SJSA1 (cell line): ENCODE results near the gene ARHGEF3. TPM values are rescaled to one million over a fixed set of nuclear protein-coding genes. Genes with fewer than 3 reads are reported as not detected.
A peak's percentile ranks its signal among the peaks of the same experiment; 100 is the strongest.

Experiments
- DNase-seq, 2 experiments: peaks; one replicate each; pipeline ENCODE4 v3.0.0-alpha.2; 2015 to 2020; ENCODE audit warnings: low spot score in 2 of 2, low read depth in 1 of 2
- H3K27ac ChIP-seq: fragments of 250-450 bp; sonication (Bioruptor Pico); 2 replicates; pipeline ENCODE4 v1.5.1; 2020; ENCODE audit warnings: mild to moderate bottlenecking, moderate library complexity
- H3K27me3 ChIP-seq: fragments of 250-450 bp; sonication (Bioruptor Pico); replicated peaks from 2 replicates; pipeline ENCODE4 v1.5.1; 2020; ENCODE audit warnings: mild to moderate bottlenecking, moderate library complexity
- H3K36me3 ChIP-seq: fragments of 250-450 bp; sonication (Bioruptor Pico); 2 replicates; pipeline ENCODE4 v1.5.1; 2020; ENCODE audit warnings: mild to moderate bottlenecking
- H3K4me1 ChIP-seq: fragments of 250-450 bp; sonication (Bioruptor Pico); replicated peaks from 2 replicates; pipeline ENCODE4 v1.6.1; 2021; ENCODE audit warnings: mild to moderate bottlenecking
- H3K4me3 ChIP-seq: fragments of 250-450 bp; sonication (Bioruptor Pico); 2 replicates; pipeline ENCODE4 v1.5.1; 2020; ENCODE audit warnings: mild to moderate bottlenecking
- H3K9me3 ChIP-seq: fragments of 250-450 bp; sonication (Bioruptor Pico); replicated peaks from 2 replicates; pipeline ENCODE4 v1.5.1; 2020; ENCODE audit warnings: mild to moderate bottlenecking
- total RNA-seq: library from RNA; depleted of rRNA; stranded (reverse); fragments of >200 nt; shearing (Covaris generic); gene quantifications from 2 replicates; pipeline ENCODE4 v1.2.3, GENCODE V29; 2014

The ARHGEF3 gene
- total RNA-seq, 1 experiment from 2014 or later = 2.2 TPM

DNA sequence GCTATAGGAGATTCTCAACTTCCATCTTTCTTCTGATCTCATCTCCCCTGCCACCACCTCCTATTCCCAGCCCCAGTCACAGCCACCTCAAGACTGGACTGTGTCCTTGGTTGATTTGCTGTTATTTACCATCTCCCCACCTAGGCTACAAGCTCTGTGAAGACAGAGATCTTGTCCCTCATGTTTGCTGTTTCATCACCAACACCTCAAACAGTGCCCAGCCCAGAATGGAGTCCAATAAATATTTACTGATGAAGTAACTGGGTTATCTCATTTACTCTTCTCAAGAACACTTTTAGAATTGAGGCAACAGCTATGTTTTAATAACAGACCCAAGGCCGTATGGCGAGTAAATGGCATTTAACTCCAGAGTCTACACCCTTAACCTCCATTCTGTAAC lies 29.1 kb upstream of the ARHGEF3 start:
- H3K36me3 ChIP-seq = no peaks in the 10 kb centered on the region
- H3K27me3 ChIP-seq = no peaks in the 10 kb centered on the region
- DNase-seq = no peak
- no peak overlapping the region for H3K27ac ChIP-seq
- H3K4me3 ChIP-seq = no peak overlapping the region
- H3K9me3 ChIP-seq = no peaks in the 10 kb centered on the region
- H3K4me1 ChIP-seq = no peaks in the 10 kb centered on the region

DNA sequence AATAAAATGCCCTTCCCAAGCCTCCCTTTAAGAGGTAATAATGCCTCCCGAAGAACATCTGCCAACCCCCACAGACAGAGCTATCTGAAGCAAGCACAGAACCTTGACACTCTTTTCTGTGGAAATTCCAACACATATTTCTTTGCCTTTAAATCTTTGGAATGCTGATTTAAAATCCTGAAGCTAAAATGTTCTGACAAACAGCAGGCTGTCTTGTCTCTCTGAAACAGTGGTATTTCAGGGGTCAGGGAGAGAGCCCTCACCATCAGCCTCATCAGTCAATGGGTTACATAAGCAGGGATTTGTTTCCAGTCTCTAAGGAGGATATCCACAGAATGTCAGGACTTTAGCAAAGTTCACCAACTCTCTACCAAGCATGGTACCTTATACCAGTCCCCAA lies 27.8 kb upstream of the ARHGEF3 start:
- no peaks in the 10 kb centered on the region for H3K27me3 ChIP-seq
- H3K4me1 ChIP-seq = no peaks in the 10 kb centered on the region
- H3K9me3 ChIP-seq = no peaks in the 10 kb centered on the region
- no peak for DNase-seq
- no peaks in the 10 kb centered on the region for H3K36me3 ChIP-seq
- H3K4me3 ChIP-seq = no peak overlapping the region
- no peak overlapping the region for H3K27ac ChIP-seq

DNA sequence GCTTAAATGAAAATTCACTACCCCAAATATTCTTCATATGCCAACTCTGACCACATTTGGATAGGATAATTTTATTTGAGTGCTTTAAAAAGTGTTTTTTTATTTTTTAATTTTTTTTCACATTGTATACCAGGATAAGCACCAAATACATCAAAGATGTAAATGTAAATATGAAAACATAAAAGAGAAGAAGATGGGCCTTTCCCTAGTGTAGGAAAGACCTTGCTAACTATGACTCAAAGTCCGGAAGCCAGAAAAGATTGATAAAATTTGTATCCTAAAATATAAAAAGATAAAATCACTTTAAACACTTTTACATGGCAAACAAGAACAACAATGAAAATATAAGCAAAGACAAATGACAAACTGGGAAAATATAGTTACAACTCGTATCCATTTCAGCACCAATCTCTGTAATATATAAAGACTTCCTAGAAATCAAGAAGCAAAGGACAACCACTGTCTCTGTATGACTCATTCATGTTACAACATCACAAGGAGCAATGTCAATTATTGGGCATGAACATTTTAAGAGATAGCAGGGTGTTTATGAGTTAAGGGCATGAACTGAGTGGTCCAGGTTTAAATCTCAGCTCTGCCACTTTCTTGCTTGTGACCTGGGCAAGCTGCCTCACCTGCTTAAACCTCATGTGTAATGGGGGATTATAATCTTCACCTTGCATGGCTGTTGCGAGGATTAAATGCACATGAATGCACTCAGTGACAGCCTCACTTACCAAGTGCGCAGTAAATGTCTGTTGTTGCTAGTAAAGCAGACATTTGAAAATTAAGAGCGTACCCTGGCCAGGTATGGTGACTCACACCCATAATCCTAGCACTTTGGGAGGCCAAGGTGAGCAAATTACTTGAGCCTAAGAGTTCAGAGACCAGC lies 25.3 kb upstream of the ARHGEF3 start:
- no peaks in the 10 kb centered on the region for H3K36me3 ChIP-seq
- no peak for DNase-seq
- no peak overlapping the region for H3K27ac ChIP-seq
- no peaks in the 10 kb centered on the region for H3K4me1 ChIP-seq
- H3K27me3 ChIP-seq = no peaks in the 10 kb centered on the region
- no peaks in the 10 kb centered on the region for H3K9me3 ChIP-seq
- no peak overlapping the region for H3K4me3 ChIP-seq

- no peak for DNase-seq
- Histone ChIP-seq H3K4me3 (no peak overlapping the region), H3K36me3 (no peaks in the 10 kb centered on the region), H3K27me3 (no peaks in the 10 kb centered on the region), H3K4me1 (no peaks in the 10 kb centered on the region), H3K9me3 (no peaks in the 10 kb centered on the region), H3K27ac (no peak overlapping the region)
These were observed 24.1 kb upstream of the ARHGEF3 start for GRCh38 chr3:56825567-56826438.

DNA sequence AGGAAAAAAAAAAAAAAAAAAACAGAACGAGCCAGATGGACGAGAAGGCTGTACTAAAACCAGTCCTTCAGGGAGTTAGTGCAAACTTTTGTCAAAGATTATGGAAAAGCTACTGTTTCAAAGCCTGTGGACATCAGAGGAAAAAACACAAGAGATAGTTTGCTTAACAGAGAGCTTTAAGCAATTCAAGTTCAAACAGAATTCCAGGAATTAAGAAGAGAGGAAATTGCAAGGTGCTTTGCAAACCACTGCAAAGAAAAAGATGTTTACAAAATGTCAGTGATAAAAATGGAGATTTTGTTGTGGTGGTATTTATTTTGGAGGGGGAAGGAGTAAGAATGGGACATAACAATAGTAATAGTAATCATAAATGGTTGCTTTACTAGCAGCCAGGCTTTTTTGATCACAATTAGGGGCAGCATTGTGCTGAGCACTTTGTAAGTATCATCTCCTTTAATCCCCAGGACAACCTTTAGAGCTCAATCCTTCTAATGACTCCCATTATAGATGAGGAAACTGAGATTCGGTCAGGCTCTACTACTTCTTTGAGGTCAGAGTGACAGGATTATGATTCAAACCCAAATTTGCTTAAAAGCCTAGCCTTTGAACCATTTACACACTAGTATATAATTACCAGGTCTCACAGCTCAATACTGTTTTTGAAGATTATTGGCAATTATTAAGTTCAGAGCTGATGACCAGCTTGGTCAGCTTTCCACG lies 22.4 kb upstream of the ARHGEF3 start:
- H3K27ac ChIP-seq = no peak overlapping the region
- no peaks in the 10 kb centered on the region for H3K27me3 ChIP-seq
- DNase-seq = no peak
- H3K9me3 ChIP-seq = no peaks in the 10 kb centered on the region
- H3K4me3 ChIP-seq = no peak overlapping the region
- H3K36me3 ChIP-seq = no peaks in the 10 kb centered on the region
- H3K4me1 ChIP-seq = no peaks in the 10 kb centered on the region

- Histone ChIP-seq H3K27me3 (no peaks in the 10 kb centered on the region), H3K4me1 (no peaks in the 10 kb centered on the region), H3K27ac (no peak overlapping the region), H3K36me3 (no peaks in the 10 kb centered on the region), H3K4me3 (no peak overlapping the region), H3K9me3 (no peaks in the 10 kb centered on the region)
- no peak for DNase-seq
These were observed 21.7 kb upstream of the ARHGEF3 start for GRCh38 chr3:56823421-56823926.

- Histone ChIP-seq H3K36me3 (no peaks in the 10 kb centered on the region), H3K4me3 (no peak overlapping the region), H3K27ac (no peak overlapping the region), H3K27me3 (no peaks in the 10 kb centered on the region), H3K9me3 (no peaks in the 10 kb centered on the region), H3K4me1 (no peaks in the 10 kb centered on the region)
- DNase-seq = no peak
These were observed 20.8 kb upstream of the ARHGEF3 start for GRCh38 chr3:56822501-56822900.

DNA sequence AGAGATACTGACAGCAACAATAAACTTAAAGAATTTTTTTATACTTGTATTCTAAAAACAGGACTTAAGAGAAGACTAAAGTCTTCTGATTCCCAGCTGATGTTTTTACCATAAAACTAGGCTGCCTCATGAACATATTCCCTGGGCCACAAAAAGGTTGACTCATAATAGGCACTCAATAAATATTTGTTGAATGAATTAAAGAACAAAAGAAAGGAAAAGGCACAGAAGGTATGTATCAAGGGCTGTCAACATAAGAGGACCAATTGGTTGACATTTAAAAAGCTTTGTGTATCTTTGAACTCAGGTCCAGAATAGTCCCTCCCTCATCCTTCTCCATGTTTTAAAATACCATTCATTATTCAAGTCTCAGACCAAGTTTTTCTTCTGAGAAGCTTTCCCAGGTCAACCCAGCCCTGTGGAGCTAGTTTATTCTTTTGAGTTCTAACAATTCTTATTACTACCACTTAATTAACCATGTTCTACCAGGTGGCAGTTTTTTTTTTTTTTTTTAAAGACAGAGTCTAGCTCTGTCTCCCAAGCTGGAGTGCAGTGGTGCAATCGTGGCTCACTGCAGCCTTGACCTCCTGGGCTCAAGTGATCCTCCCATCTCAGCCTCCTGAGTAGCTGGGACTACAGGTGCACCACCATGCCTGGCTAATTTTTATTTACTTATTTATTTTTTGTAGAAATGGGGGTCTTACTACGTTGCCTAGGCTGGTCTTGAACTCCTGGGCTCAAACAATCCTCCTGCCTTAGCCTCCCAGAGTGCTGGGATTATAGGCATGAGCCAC lies 17.5 kb upstream of the ARHGEF3 start:
- no peaks in the 10 kb centered on the region for H3K36me3 ChIP-seq
- H3K27ac ChIP-seq = no peak overlapping the region
- H3K9me3 ChIP-seq = no peaks in the 10 kb centered on the region
- H3K27me3 ChIP-seq = no peaks in the 10 kb centered on the region
- no peak overlapping the region for H3K4me3 ChIP-seq
- H3K4me1 ChIP-seq = no peaks in the 10 kb centered on the region
- peak in 1 of 2 experiments; percentile 2 for DNase-seq

DNA sequence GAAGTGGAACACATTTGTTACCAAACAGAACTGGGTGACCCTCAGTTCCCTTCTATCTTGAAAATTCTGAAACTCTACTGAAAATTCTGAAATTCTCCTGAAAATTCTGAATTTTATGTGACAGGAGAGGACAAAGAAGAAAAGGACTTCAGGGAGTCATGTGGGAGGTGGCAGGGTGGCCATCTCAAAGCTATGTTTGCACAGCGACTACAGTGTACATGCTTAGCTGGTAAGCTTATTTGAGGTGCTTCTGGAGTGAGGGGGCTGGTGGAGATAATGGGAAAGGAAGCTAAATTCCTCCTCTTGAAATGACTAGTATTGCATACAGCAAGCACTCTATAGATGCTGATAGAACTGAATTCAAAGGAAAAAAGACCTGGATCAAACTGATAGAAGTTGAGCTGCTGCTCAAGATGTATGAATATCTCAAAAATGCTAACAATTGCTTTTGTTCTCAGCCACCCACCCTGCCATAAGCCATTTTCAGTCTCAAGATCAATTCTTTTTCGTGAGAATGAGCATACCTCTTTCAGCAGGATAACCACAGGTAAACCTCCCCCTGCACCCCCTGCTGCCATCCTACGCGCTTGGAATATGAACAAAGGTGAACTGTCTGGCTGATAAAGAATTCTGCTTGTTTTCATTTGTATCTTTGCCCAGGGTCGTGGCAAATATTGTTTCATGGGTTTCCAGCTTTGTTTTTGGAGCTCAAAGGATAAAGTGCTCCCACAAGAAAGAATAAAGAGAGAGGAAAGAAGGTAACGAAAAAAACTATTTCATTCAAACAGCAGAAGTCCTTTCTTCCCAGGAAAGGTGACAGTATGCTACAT lies 16.6 kb upstream of the ARHGEF3 start:
- no peak for DNase-seq
- Histone ChIP-seq H3K36me3 (no peaks in the 10 kb centered on the region), H3K27me3 (no peaks in the 10 kb centered on the region), H3K4me1 (no peaks in the 10 kb centered on the region), H3K4me3 (no peak overlapping the region), H3K27ac (no peak overlapping the region), H3K9me3 (no peaks in the 10 kb centered on the region)

DNA sequence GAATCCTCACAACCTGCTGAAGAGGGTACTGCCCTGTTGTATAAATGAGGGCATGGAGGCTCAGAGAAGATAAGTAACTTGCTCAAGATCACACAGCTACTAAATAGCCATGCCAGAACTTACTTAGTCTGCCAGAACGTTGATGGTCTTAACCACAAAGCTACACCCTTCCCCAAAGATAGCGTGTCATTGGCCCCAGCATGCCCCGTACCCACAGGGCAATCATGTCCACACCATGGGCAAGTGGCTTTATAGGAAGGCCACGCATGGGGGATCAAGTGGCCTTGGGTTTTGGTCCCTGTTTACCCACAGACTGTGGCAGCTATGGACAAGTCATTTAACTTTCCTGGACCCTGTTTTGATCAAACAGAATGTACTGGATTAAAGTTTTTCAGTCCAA lies 15.9 kb upstream of the ARHGEF3 start:
- H3K36me3 ChIP-seq = no peaks in the 10 kb centered on the region
- H3K27me3 ChIP-seq = no peaks in the 10 kb centered on the region
- no peak for DNase-seq
- H3K4me3 ChIP-seq = no peak overlapping the region
- H3K9me3 ChIP-seq = no peaks in the 10 kb centered on the region
- H3K27ac ChIP-seq = no peak overlapping the region
- H3K4me1 ChIP-seq = no peaks in the 10 kb centered on the region

GRCh38 chr3:56816061-56816460 lies 14.3 kb upstream of the ARHGEF3 start:
- H3K27ac ChIP-seq = no peak overlapping the region
- H3K27me3 ChIP-seq = no peaks in the 10 kb centered on the region
- no peaks in the 10 kb centered on the region for H3K4me1 ChIP-seq
- H3K9me3 ChIP-seq = no peaks in the 10 kb centered on the region
- DNase-seq = no peak
- no peaks in the 10 kb centered on the region for H3K36me3 ChIP-seq
- H3K4me3 ChIP-seq = no peak overlapping the region

DNA sequence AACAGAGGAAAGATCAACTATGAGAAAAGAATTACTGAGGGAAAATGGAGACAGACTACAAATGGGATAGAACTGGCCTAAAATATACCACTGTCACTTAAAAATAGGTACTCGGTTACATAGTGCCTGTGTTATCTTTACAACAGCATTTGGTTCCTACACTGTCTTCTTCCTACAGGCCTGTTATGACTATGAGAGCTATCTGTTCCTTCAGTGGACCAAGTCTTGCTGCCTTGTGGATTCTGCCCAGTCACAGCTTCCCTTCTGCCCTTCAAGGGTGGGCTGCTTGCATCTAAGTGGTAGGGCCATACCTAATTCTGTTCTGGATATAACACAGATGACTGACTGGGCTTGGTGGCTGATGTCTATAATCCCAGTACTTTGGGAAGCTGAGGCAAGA lies 13.8 kb upstream of the ARHGEF3 start:
- no peak overlapping the region for H3K4me3 ChIP-seq
- H3K4me1 ChIP-seq = no peaks in the 10 kb centered on the region
- H3K27me3 ChIP-seq = no peaks in the 10 kb centered on the region
- no peak for DNase-seq
- H3K27ac ChIP-seq = no peak overlapping the region
- H3K9me3 ChIP-seq = no peaks in the 10 kb centered on the region
- no peaks in the 10 kb centered on the region for H3K36me3 ChIP-seq
